SK-N-SH treated with all-trans-retinoic acid at 6 μM for 48 hours (cell line): ENCODE results near the gene RAB39B.
"Not testable (repeated sequence)": the region's sequence is repeated elsewhere in the genome, so short reads cannot be mapped to it uniquely, and the experiment has no call there.

Experiments used
- ATAC-seq: fragments of 200-7000 bp; cut with Tn5 transposase; 3 replicates; pipeline ENCODE4 v1.9.1; 2020; ENCODE audit warnings: mild to moderate bottlenecking, moderate library complexity
- ARNTL ChIP-seq: fragments of 450-650 bp; formaldehyde crosslinking; IDR thresholded peaks from 2 replicates; pipeline ENCODE4 v1.5.0; 2020; ENCODE audit warnings: low read depth, mild to moderate bottlenecking, moderate library complexity, borderline replicate concordance
- BACH2 ChIP-seq: fragments of 250-450 bp; sonication (Bioruptor Pico); IDR thresholded peaks from 2 replicates; pipeline ENCODE4 v1.9.0; 2021; ENCODE audit warnings: mild to moderate bottlenecking, borderline replicate concordance
- CSDC2 ChIP-seq: fragments of 250-450 bp; sonication (Bioruptor Pico); IDR thresholded peaks from 2 replicates; pipeline ENCODE4 v1.5.0; 2020; ENCODE audit warnings: mild to moderate bottlenecking, moderate library complexity
- CSRNP3 ChIP-seq: fragments of 250-450 bp; sonication (Bioruptor Pico); IDR thresholded peaks from 2 replicates; pipeline ENCODE4 v1.5.1; 2021; ENCODE audit warnings: mild to moderate bottlenecking, moderate library complexity
- GLIS3 ChIP-seq: fragments of 250-450 bp; sonication (Bioruptor Pico); IDR thresholded peaks from 2 replicates; pipeline ENCODE4 v1.5.0; 2020; ENCODE audit warnings: mild to moderate bottlenecking, moderate library complexity
- ISL1 ChIP-seq: fragments of 250-450 bp; sonication (Bioruptor Pico); IDR thresholded peaks from 2 replicates; pipeline ENCODE4 v2.1.2; 2022; ENCODE audit warnings: mild to moderate bottlenecking, moderate library complexity
- OSR1 ChIP-seq: fragments of 250-450 bp; sonication (Bioruptor Pico); IDR thresholded peaks from 2 replicates; pipeline ENCODE4 v1.8.0; 2022; ENCODE audit warnings: moderate library complexity, mild to moderate bottlenecking, inconsistent platforms
- PPARA ChIP-seq: fragments of 250-450 bp; sonication (Bioruptor Pico); IDR thresholded peaks from 2 replicates; pipeline ENCODE4 v1.5.0; 2020; ENCODE audit warnings: mild to moderate bottlenecking, borderline replicate concordance
- RARB ChIP-seq: fragments of 250-450 bp; sonication (Bioruptor Pico); IDR thresholded peaks from 2 replicates; pipeline ENCODE4 v1.8.0; 2021; ENCODE audit warnings: mild to moderate bottlenecking, moderate library complexity
- SNAI2 ChIP-seq: fragments of 250-450 bp; sonication (Bioruptor Pico); IDR thresholded peaks from 2 replicates; pipeline ENCODE4 v1.5.0; 2020; ENCODE audit warnings: mild to moderate bottlenecking, moderate library complexity
- TCF4 ChIP-seq: fragments of 250-450 bp; sonication (Bioruptor Pico); IDR thresholded peaks from 2 replicates; pipeline ENCODE4 v1.8.0; 2021; ENCODE audit warnings: mild to moderate bottlenecking, moderate library complexity, borderline replicate concordance
- TOX ChIP-seq: fragments of 250-450 bp; sonication (Bioruptor Pico); IDR thresholded peaks from 2 replicates; pipeline ENCODE4 v1.8.0; 2021; ENCODE audit warnings: mild to moderate bottlenecking, moderate library complexity, borderline replicate concordance
- ZC3H10 ChIP-seq: fragments of 250-450 bp; sonication (Bioruptor Pico); IDR thresholded peaks from 2 replicates; pipeline ENCODE4 v1.5.1; 2021; ENCODE audit warnings: mild to moderate bottlenecking, moderate library complexity
- ZFP3 ChIP-seq: fragments of 250-450 bp; sonication (Bioruptor Pico); IDR thresholded peaks from 2 replicates; pipeline ENCODE4 v1.5.0; 2020; ENCODE audit warnings: mild to moderate bottlenecking, moderate library complexity
- ZFP30 ChIP-seq: fragments of 450-650 bp; formaldehyde crosslinking; IDR thresholded peaks from 2 replicates; pipeline ENCODE4 v1.5.0; 2022; ENCODE audit warnings: mild to moderate bottlenecking, moderate library complexity
- ZNF565 ChIP-seq: fragments of 450-650 bp; formaldehyde crosslinking; conservative IDR thresholded peaks from 2 replicates; pipeline ENCODE4 v1.5.0; 2020; ENCODE audit warnings: low read depth, mild to moderate bottlenecking, moderate library complexity
- ZNF70 ChIP-seq: fragments of 450-650 bp; formaldehyde crosslinking; IDR thresholded peaks from 2 replicates; pipeline ENCODE4 v1.5.0; 2020; ENCODE audit warnings: mild to moderate bottlenecking, moderate library complexity
- ZNF8 ChIP-seq: fragments of 450-650 bp; formaldehyde crosslinking; IDR thresholded peaks from 2 replicates; pipeline ENCODE4 v1.5.0; 2020; ENCODE audit warnings: mild to moderate bottlenecking, moderate library complexity
- TF ChIP-seq, protein P1 (sequence below): fragments of 250-450 bp; sonication (Bioruptor Pico); IDR thresholded peaks from 2 replicates; pipeline ENCODE4 v1.8.0; 2021; ENCODE audit warnings: low read depth, mild to moderate bottlenecking, moderate library complexity, borderline replicate concordance
- TF ChIP-seq, protein P2 (sequence below): fragments of 250-450 bp; sonication (Bioruptor Pico); IDR thresholded peaks from 2 replicates; pipeline ENCODE4 v1.8.0; 2020; ENCODE audit warnings: mild to moderate bottlenecking, moderate library complexity, borderline replicate concordance
- TF ChIP-seq, protein P3 (sequence below): fragments of 250-450 bp; sonication (Bioruptor Pico); IDR thresholded peaks from 2 replicates; pipeline ENCODE4 v1.5.0; 2020; ENCODE audit warnings: mild to moderate bottlenecking, moderate library complexity

Gene RAB39B

DNA sequence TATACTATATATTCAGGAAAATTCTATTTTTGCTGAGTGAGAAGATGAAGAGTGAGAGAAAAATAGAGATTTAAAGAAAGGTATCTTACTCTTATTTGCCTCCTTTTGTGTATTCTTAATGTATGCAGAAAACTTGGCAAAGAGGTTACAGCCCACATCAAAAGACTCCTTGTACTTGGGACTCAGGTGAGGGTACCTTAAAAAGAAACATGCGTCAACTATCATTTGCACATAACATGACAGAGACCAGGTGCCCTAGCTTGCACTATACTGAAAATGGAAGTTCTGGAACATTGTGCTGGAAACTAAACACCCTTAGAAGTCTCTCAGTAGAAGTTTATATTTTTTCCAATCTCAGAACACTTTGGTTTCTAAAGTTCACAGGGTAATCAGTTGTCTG, 15.6 kb upstream of the RAB39B start:
- no peak for ATAC-seq
- TF ChIP-seq, protein P1, sequence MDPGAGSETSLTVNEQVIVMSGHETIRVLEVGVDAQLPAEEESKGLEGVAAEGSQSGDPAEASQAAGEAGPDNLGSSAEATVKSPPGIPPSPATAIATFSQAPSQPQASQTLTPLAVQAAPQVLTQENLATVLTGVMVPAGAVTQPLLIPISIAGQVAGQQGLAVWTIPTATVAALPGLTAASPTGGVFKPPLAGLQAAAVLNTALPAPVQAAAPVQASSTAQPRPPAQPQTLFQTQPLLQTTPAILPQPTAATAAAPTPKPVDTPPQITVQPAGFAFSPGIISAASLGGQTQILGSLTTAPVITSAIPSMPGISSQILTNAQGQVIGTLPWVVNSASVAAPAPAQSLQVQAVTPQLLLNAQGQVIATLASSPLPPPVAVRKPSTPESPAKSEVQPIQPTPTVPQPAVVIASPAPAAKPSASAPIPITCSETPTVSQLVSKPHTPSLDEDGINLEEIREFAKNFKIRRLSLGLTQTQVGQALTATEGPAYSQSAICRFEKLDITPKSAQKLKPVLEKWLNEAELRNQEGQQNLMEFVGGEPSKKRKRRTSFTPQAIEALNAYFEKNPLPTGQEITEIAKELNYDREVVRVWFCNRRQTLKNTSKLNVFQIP, result no peak
- no peak for TF ChIP-seq ZNF8

DNA sequence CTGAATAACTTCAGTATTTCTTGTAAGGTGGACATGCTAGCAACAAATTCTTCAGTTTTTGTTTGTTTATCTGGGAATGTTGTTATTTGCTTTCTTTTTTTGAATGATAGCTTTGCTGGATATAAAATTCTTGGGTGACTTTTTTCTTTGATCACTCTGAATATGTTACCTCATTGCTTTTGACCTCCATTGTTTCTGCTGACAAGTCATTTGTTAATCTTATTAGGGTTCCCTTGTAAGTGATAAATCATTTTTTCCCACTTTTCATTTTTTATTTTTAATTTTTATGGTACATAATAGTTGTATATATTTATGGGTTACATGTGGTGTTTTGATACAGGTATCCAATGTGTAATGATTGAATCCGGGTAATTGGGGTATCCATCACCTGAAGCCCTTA, 6.7 kb upstream of the RAB39B start:
- TF ChIP-seq, protein P2, sequence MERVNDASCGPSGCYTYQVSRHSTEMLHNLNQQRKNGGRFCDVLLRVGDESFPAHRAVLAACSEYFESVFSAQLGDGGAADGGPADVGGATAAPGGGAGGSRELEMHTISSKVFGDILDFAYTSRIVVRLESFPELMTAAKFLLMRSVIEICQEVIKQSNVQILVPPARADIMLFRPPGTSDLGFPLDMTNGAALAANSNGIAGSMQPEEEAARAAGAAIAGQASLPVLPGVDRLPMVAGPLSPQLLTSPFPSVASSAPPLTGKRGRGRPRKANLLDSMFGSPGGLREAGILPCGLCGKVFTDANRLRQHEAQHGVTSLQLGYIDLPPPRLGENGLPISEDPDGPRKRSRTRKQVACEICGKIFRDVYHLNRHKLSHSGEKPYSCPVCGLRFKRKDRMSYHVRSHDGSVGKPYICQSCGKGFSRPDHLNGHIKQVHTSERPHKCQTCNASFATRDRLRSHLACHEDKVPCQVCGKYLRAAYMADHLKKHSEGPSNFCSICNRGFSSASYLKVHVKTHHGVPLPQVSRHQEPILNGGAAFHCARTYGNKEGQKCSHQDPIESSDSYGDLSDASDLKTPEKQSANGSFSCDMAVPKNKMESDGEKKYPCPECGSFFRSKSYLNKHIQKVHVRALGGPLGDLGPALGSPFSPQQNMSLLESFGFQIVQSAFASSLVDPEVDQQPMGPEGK (CRISPR knock-in tag), result no peak
- TF ChIP-seq SNAI2 (CRISPR knock-in tag) (no peak), ZNF8 (no peak), ZFP30 (no peak), BACH2 (CRISPR knock-in tag) (no peak), RARB (CRISPR knock-in tag) (no peak), ZNF565 (CRISPR knock-in tag) (no peak), TCF4 (no peak), TOX (no peak), ZC3H10 (no peak), OSR1 (no peak), ISL1 (no peak), PPARA (CRISPR knock-in tag) (no peak), GLIS3 (CRISPR knock-in tag) (no peak), ARNTL (CRISPR knock-in tag) (no peak), ZNF70 (CRISPR knock-in tag) (no peak)
- TF ChIP-seq, protein P3, sequence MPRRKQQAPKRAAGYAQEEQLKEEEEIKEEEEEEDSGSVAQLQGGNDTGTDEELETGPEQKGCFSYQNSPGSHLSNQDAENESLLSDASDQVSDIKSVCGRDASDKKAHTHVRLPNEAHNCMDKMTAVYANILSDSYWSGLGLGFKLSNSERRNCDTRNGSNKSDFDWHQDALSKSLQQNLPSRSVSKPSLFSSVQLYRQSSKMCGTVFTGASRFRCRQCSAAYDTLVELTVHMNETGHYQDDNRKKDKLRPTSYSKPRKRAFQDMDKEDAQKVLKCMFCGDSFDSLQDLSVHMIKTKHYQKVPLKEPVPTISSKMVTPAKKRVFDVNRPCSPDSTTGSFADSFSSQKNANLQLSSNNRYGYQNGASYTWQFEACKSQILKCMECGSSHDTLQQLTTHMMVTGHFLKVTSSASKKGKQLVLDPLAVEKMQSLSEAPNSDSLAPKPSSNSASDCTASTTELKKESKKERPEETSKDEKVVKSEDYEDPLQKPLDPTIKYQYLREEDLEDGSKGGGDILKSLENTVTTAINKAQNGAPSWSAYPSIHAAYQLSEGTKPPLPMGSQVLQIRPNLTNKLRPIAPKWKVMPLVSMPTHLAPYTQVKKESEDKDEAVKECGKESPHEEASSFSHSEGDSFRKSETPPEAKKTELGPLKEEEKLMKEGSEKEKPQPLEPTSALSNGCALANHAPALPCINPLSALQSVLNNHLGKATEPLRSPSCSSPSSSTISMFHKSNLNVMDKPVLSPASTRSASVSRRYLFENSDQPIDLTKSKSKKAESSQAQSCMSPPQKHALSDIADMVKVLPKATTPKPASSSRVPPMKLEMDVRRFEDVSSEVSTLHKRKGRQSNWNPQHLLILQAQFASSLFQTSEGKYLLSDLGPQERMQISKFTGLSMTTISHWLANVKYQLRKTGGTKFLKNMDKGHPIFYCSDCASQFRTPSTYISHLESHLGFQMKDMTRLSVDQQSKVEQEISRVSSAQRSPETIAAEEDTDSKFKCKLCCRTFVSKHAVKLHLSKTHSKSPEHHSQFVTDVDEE (CRISPR knock-in tag), result no peak
- TF ChIP-seq, protein P1, result no peak
- TF ChIP-seq, all 23 proteins: peak for 0
- ATAC-seq, result no peak

DNA sequence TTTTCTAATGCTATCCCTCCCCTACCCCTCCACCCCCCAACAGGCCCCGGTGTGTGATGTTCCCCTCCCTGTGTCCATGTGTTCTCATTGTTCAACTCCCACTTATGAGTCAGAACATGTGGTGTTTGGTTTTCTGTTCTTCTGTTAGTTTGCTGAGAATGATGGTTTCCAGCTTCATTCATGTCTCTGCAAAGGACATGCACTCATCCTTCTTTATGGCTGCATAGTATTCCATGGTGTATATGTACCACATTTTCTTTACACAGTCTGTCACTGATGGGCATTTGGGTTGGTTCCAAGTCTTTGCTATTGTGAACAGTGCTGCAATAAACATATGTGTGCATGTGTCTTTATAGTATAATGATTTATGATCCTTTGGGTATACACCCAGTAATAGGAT, 3.7 kb upstream of the RAB39B start:
- not testable (repeated sequence) for ATAC-seq

DNA sequence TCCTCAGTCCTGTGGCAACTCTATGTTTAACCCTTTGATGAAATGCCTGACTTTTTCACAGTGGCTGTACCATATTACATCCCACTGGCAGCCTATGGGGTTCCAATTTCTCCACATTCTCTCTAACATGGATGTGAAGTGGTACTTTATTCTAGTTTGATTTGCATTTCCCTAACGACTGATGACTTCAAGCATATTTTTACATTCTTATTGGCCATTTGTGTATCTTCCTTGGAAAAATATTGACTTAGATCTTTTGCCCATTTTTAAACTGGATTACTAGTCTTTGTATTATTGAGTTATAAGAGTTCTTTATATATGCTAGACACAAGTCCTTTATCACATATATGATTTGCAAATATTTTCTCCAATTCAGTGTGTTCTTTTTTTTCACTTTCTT, 2.1 kb upstream of the RAB39B start:
- ATAC-seq, result no peak
- no peak for TF ChIP-seq PPARA (CRISPR knock-in tag)
- TF ChIP-seq SNAI2 (CRISPR knock-in tag), result no peak
- TF ChIP-seq ZC3H10, result no peak
- TF ChIP-seq BACH2 (CRISPR knock-in tag), result no peak
- TF ChIP-seq TOX, result no peak
- no peak for TF ChIP-seq TCF4
- no peak for TF ChIP-seq CSDC2 (CRISPR knock-in tag)

GRCh38 chrX:155262970-155263754, 1.1 kb downstream of the RAB39B start:
- ATAC-seq, result no peak
- TF ChIP-seq, protein P1, result no peak
- no peak for TF ChIP-seq RARB (CRISPR knock-in tag)
- TF ChIP-seq OSR1, result no peak
- TF ChIP-seq ZFP3, result no peak
- no peak for TF ChIP-seq ZFP30
- no peak for TF ChIP-seq TCF4
- TF ChIP-seq ARNTL (CRISPR knock-in tag), result no peak
- no peak for TF ChIP-seq CSRNP3 (CRISPR knock-in tag)
- TF ChIP-seq, protein P2 (CRISPR knock-in tag), result no peak
- no peak for TF ChIP-seq GLIS3 (CRISPR knock-in tag)
- TF ChIP-seq SNAI2 (CRISPR knock-in tag), result no peak
